HepG2 (cell line): Measurements from ENCODE around the gene MKRN1. TPM values are rescaled to one million over a fixed set of nuclear protein-coding genes. Genes with fewer than 3 reads are reported as not detected.

ENCODE experiments used
- ATAC-seq: fragments of 200-7000 bp; cut with Tn5 transposase; 3 replicates; pipeline ENCODE4 v1.9.1; 2020; ENCODE audit warnings: mild to moderate bottlenecking, moderate library complexity
- BruUV-seq: library from RNA; stranded (reverse); fragments of 400-500 nt; replicated peaks from 2 replicates; lab custom pipeline; 2021; lab: Mats Ljungman, UMichigan
- CTCF ChIA-PET: fragments of 300-600 bp; formaldehyde crosslinking; extraction: SDS; loops from one replicate; lab custom pipeline; 2021; ENCODE audit warnings: low total read pairs, inconsistent platforms, low intra/inter-chr PET ratio; lab: Yijun Ruan, JAX
- POLR2A ChIA-PET: fragments of 350-600 bp; sonication (Branson Sonifier 250); formaldehyde crosslinking; loops from one replicate; lab custom pipeline; 2020; ENCODE audit warnings: antibody characterized with exemption, inconsistent platforms; lab: Yijun Ruan, JAX
- DNase-seq: peaks from one replicate; pipeline ENCODE4 v3.0.0-alpha.2; 2015; ENCODE audit warnings: low spot score
- FAIRE-seq: peaks from 3 replicates; lab custom pipeline; 2011; peaks lifted over from hg19 to GRCh38; lab: Jason Lieb, UNC
- H2AFZ ChIP-seq: one replicate; pipeline ENCODE4 v1.6.1; 2011; ENCODE audit warnings: low read length, inconsistent platforms
- H3K27ac ChIP-seq: fragments of 300-600 bp; 3 replicates; pipeline ENCODE4 v1.8.0; 2011; ENCODE audit warnings: mixed run types, mild to moderate bottlenecking, mixed read lengths, low read length, inconsistent platforms; ENCODE audit not compliant: insufficient read depth; ENCODE audit errors: extremely low read length
- H3K27me3 ChIP-seq, 2 experiments: fragments of 200-600 bp in 1 of 2; 2 replicates in 1 of 2; 3 replicates in 1 of 2; pipeline versions ENCODE4 v1.6.0 to v1.8.0; 2011; ENCODE audit warnings: low read length in 2 of 2, mild to moderate bottlenecking in 2 of 2, moderate library complexity in 2 of 2, inconsistent platforms in 1 of 2; ENCODE audit not compliant: insufficient read depth in 2 of 2, control insufficient read depth in 1 of 2
- H3K36me3 ChIP-seq, 2 experiments: fragments of 200-600 bp in 1 of 2; replicated peaks in 1 of 2; 2 replicates in 1 of 2; 3 replicates in 1 of 2; pipeline versions ENCODE4 v1.5.1 to v1.8.0; 2011; ENCODE audit warnings: low read length in 2 of 2, inconsistent platforms in 1 of 2; ENCODE audit not compliant: insufficient read depth in 2 of 2, control insufficient read depth in 1 of 2
- H3K4me1 ChIP-seq: 2 replicates; pipeline ENCODE4 v1.5.1; 2012; ENCODE audit warnings: low read length, inconsistent platforms; ENCODE audit not compliant: insufficient read depth
- H3K4me2 ChIP-seq: 2 replicates; pipeline ENCODE4 v1.6.0; 2011; ENCODE audit warnings: low read depth, low read length, inconsistent platforms
- H3K4me3 ChIP-seq, 3 experiments: fragments of 200-600 bp in 1 of 3; sonication (generic), shearing (Covaris generic) in 1 of 3; replicated peaks in 1 of 3; 2 replicates each; pipeline ENCODE4 v1.5.1; 2011 to 2016; ENCODE audit warnings: low read length in 3 of 3, inconsistent platforms in 2 of 3, low read depth in 2 of 3, mild to moderate bottlenecking in 2 of 3, control low read depth in 1 of 3, mixed read lengths in 1 of 3; ENCODE audit not compliant: insufficient read depth in 1 of 3
- H3K79me2 ChIP-seq: one replicate; pipeline ENCODE4 v1.6.1; 2011; ENCODE audit warnings: low read length, inconsistent platforms; ENCODE audit not compliant: insufficient read depth
- H3K9ac ChIP-seq: 2 replicates; pipeline ENCODE4 v1.6.0; 2011; ENCODE audit warnings: mild to moderate bottlenecking, low read depth, low read length, inconsistent platforms; ENCODE audit not compliant: insufficient read depth
- H3K9me3 ChIP-seq: 2 replicates; pipeline ENCODE4 v1.5.1; 2012; ENCODE audit warnings: mild to moderate bottlenecking, low read length
- H4K20me1 ChIP-seq: 2 replicates; pipeline ENCODE4 v1.6.0; 2011; ENCODE audit warnings: inconsistent platforms, mild to moderate bottlenecking, low read length, moderate library complexity; ENCODE audit not compliant: insufficient read depth
- IRX3 ChIP-seq: sonication (generic); formaldehyde crosslinking; IDR thresholded peaks from 2 replicates; pipeline ENCODE4 v1.8.1; 2023; ENCODE audit warnings: mild to moderate bottlenecking, low read depth, missing genetic modification reagents, borderline replicate concordance
- JUN ChIP-seq: sonication (generic); formaldehyde crosslinking; IDR thresholded peaks from 2 replicates; pipeline ENCODE4 v1.4.0; 2020; ENCODE audit warnings: mild to moderate bottlenecking, missing genetic modification reagents
- NR0B2 ChIP-seq: sonication (generic); formaldehyde crosslinking; IDR thresholded peaks from 2 replicates; pipeline ENCODE4 v1.4.0; 2020; ENCODE audit warnings: mild to moderate bottlenecking, missing genetic modification reagents
- SSRP1 ChIP-seq: IDR thresholded peaks from 2 replicates; pipeline ENCODE4 v1.6.1; 2016; ENCODE audit warnings: control low read depth
- TEAD3 ChIP-seq: optimal IDR thresholded peaks from 2 replicates; pipeline ENCODE3; 2016; ENCODE audit warnings: borderline replicate concordance
- ZNF142 ChIP-seq: sonication (generic); formaldehyde crosslinking; IDR thresholded peaks from 2 replicates; pipeline ENCODE4 v1.4.0; 2020; ENCODE audit warnings: missing genetic modification reagents
- ZNF251 ChIP-seq: sonication (generic); formaldehyde crosslinking; IDR thresholded peaks from 2 replicates; pipeline ENCODE4 v1.9.0; 2021; ENCODE audit warnings: mild to moderate bottlenecking, missing genetic modification reagents
- WGBS: methylation state at CpG from one replicate; pipeline ENCODE4 v1.1.6; 2017; ENCODE audit warnings: low lambda C conversion rate; 5-methylcytosine and 5-hydroxymethylcytosine counted together
- in situ Hi-C: cut with HindIII; loops from 2 replicates; pipeline ENCODE4 v1.10.0; 2017; ENCODE audit warnings: low pct_unique_long_range_greater_than_20kb; ENCODE audit not compliant: extremely low pct_ligation_motif_present
- intact Hi-C: fragments of 100-400 bp; cut with micrococcal nuclease; formaldehyde crosslinking; loops from one replicate; pipeline ENCODE4 v1.10.0; 2022; ENCODE audit not compliant: unreplicated experiment
- polyA plus RNA-seq, 8 experiments: library from polyadenylated mRNA; depleted of rRNA in 3 of 8; stranded (reverse) in 7 of 8; unstranded in 1 of 8; fragments of >200 nt; fragmentation: Illumina TruSeq in 4 of 8; extraction: Trizol in 4 of 8; gene quantifications; 2 replicates each; pipeline versions ENCODE4 v1.2.1 to v1.2.3, GENCODE V29; 2011 to 2016; ENCODE audit warnings: low read depth in 4 of 8, missing spikeins in 1 of 8, mixed read lengths in 1 of 8; ENCODE audit not compliant: insufficient read depth in 1 of 8
- total RNA-seq, 5 experiments: library from RNA; depleted of rRNA; stranded (reverse); fragments of >200 nt; fragmentation: Illumina TruSeq; extraction: Trizol; gene quantifications; 2 replicates each; pipeline ENCODE4 v1.2.3, GENCODE V29; 2016; ENCODE audit warnings: low read depth in 1 of 5

MKRN1 gene
- total and polyA plus RNA-seq, 2 of the 13 experiments (the other 11 are each of a cell fraction or from before 2014, with no cell fraction given): 28.5 to 32.8 TPM

GRCh38 chr7:140463111-140463510 lies 16.2 kb downstream of the MKRN1 start:
- peaks cover 3% of the 10 kb centered on the region; the same call in 1 of the 2 replicates for H4K20me1 ChIP-seq

GRCh38 chr7:140458916-140459315 lies 20.4 kb downstream of the MKRN1 start:
- BruUV-seq: TSS peak; percentile 10
- TF ChIP-seq TEAD3 (CRISPR knock-in tag): no peak
- no peak for TF ChIP-seq ZNF142 (CRISPR knock-in tag)
- TF ChIP-seq ZNF251: no peak
- no peak for TF ChIP-seq SSRP1 (CRISPR knock-in tag)
- TF ChIP-seq NR0B2 (CRISPR knock-in tag): no peak
- TF ChIP-seq, all 625 proteins: peak for 0

More at GRCh38 chr7:140463111-140463510, 16.2 kb downstream of the MKRN1 start:
- BruUV-seq: no TSS peak
- Histone ChIP-seq H3K36me3 (peaks cover 14 to 62% of the 10 kb centered on the region in 2 experiments), H3K79me2 (no peaks in the 10 kb centered on the region), H3K4me2 (no peak overlapping the region), H3K27ac (no peak overlapping the region), H3K9me3 (no peaks in the 10 kb centered on the region), H3K4me3 (no peak overlapping the region), H2AFZ (no peak overlapping the region), H3K9ac (no peak overlapping the region), H3K27me3 (no peaks in the 10 kb centered on the region), H3K4me1 (no peaks in the 10 kb centered on the region)
- TF ChIP-seq IRX3 (no peak), JUN (CRISPR knock-in tag) (no peak)
- in situ Hi-C loops (no loop called here), intact Hi-C loops (no loop called here)
- ChIA-PET POLR2A (no interaction called here), CTCF (no interaction called here)
- WGBS: 100% methylated on average over 2 of the region's 2 CpGs
- DNase-seq: no peak
- ATAC-seq: no peak
- no peak for FAIRE-seq

More at GRCh38 chr7:140458916-140459315, 20.4 kb downstream of the MKRN1 start:
- H3K4me3 ChIP-seq: no peak overlapping the region
- no peaks in the 10 kb centered on the region for H3K27me3 ChIP-seq
- FAIRE-seq: no peak
- in situ Hi-C loops: no loop called here
- ChIA-PET POLR2A (no interaction called here), CTCF (no interaction called here)
- H3K4me2 ChIP-seq: no peak overlapping the region
- no peaks in the 10 kb centered on the region; the same call in none of the 2 replicates for H4K20me1 ChIP-seq
- H2AFZ ChIP-seq: no peak overlapping the region
- H3K4me1 ChIP-seq: peaks cover 13% of the 10 kb centered on the region
- peaks cover 16 to 80% of the 10 kb centered on the region in 2 experiments for H3K36me3 ChIP-seq
- no peak overlapping the region for H3K27ac ChIP-seq
- H3K9ac ChIP-seq: no peak overlapping the region
- 96% methylated on average over 8 of the region's 8 CpGs for WGBS
- intact Hi-C loops: no loop called here
- no peak for DNase-seq
- H3K9me3 ChIP-seq: no peaks in the 10 kb centered on the region
- H3K79me2 ChIP-seq: no peaks in the 10 kb centered on the region
- no peak for ATAC-seq
